Measurements from ENCODE around the gene ATRAID.

GRCh38 chr2:27177441-27178351 lies 34.1 kb upstream of the ATRAID start:
- TF ChIP-seq CTCF (IDR thresholded peaks at IDR 0.05) (no peak), ATF3 (CRISPR knock-in tag; conservative IDR thresholded peaks at IDR 0.05) (no peak), RELA (CRISPR knock-in tag; IDR thresholded peaks at IDR 0.05; ENCODE audit: borderline replicate concordance) (no peak), MYBL2 (CRISPR knock-in tag; IDR thresholded peaks at IDR 0.05) (no peak), ZNF263 (CRISPR knock-in tag; IDR thresholded peaks at IDR 0.05; ENCODE audit: low read depth) (no peak), USF1 (CRISPR knock-in tag; IDR thresholded peaks at IDR 0.05) (no peak)
